ENCODE measurements around the gene SBF2. TPM values are rescaled to one million over a fixed set of nuclear protein-coding genes. Genes with fewer than 3 reads are reported as not detected.

The SBF2 gene
- total and polyA plus RNA-seq, 5 donors from 2014 or later: 1.1 to 5.5 (median 2.1) TPM

DNA sequence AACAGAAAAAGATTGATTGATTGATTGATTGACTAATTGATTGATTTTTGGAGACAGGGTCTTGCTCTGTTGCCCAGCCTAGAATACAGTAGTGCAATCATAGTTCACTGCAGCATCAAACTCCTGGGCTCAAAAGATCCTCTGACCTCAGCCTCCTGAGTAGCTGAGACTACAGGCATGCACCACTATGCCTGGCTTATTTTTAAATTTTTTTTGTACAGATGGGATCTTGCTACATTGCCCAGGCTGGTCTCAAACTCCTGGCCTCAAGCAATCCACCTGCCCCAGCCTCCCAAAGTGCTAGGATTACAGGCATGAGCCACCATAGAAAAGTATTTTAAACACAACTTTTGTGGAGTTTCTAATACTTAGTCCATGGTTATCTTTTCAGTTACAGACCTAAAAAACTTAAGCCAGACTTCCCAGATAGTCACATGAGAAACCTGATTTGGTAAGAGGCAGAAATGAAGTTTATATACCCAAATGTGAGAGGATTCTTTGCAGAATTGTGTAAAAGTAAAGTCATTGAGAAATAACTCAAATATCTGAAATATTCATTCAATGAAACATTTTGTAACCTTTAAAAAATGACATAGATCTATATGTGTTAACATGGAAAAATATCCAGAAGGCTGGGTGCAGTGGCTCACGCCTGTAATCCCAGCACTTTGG, 443.7 kb downstream of the SBF2 start:
- Histone ChIP-seq H3K4me3 (ENCODE audit: low read depth, low read length) (no peak overlapping the region), H3K36me3 (ENCODE audit: control insufficient read depth, insufficient read depth, low read length) (peaks cover 3% of the 10 kb centered on the region), H3K27me3 (ENCODE audit: control insufficient read depth, insufficient read depth, low read length) (no peaks in the 10 kb centered on the region), H3K4me1 (ENCODE audit: control insufficient read depth, insufficient read depth, low read length, poor library complexity, severe bottlenecking) (no peaks in the 10 kb centered on the region), H3K9me3 (ENCODE audit: control insufficient read depth in 2 of 2, low read length in 2 of 2) (no peaks in the 10 kb centered on the region), H3K27ac (ENCODE audit: insufficient read depth, low read length, poor library complexity, severe bottlenecking) (no peak overlapping the region)
- peaks cover 7% of the 10 kb centered on the region for H3K27me3 Mint-ChIP-seq
- peaks cover 0 to 2% (median 0%) of the 10 kb centered on the region in 4 donors for H3K4me1 Mint-ChIP-seq
- no peak for ATAC-seq (ENCODE audit: low read depth in 2 of 2)
- no peaks in the 10 kb centered on the region for H3K9me3 Mint-ChIP-seq
- H3K4me3 Mint-ChIP-seq: no peak overlapping the region
- H3K27ac Mint-ChIP-seq: peak overlapping the region in 1 of 3 donors; percentile 46
- H3K36me3 Mint-ChIP-seq: peaks cover 17% of the 10 kb centered on the region
- no peak for DNase-seq

DNA sequence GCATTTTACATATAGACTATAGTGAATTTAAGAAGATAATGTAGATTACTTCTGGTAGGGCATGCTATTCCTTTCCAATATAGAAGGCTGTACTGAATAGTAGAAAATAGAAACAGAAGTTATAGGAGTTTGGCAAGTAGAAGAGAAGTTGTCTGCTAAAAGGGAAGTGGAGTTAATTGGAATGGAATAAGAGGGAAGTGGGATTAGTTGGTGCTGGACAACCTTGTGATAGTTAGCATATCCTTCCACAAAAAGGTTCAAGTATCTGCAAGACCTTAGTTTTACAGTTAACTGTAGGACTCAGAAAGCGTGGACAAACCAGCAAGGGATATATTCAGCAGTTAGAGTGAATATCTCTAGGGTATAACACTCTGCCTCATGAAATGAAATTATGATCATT, 444.6 kb downstream of the SBF2 start:
- Mint-ChIP-seq H3K27ac (peak overlapping the region in 1 of 3 donors; percentile 92), H3K9me3 (no peaks in the 10 kb centered on the region), H3K4me3 (no peak overlapping the region), H3K4me1 (peaks cover 0 to 2% (median 0%) of the 10 kb centered on the region in 4 donors), H3K36me3 (peaks cover 21% of the 10 kb centered on the region), H3K27me3 (peaks cover 11% of the 10 kb centered on the region)
- no peaks in the 10 kb centered on the region for H3K27me3 ChIP-seq (ENCODE audit: control insufficient read depth, insufficient read depth, low read length)
- no peaks in the 10 kb centered on the region for H3K9me3 ChIP-seq (ENCODE audit: control insufficient read depth in 2 of 2, low read length in 2 of 2)
- H3K36me3 ChIP-seq (ENCODE audit: control insufficient read depth, insufficient read depth, low read length): peaks cover 3% of the 10 kb centered on the region
- H3K4me1 ChIP-seq (ENCODE audit: control insufficient read depth, insufficient read depth, low read length, poor library complexity, severe bottlenecking): no peaks in the 10 kb centered on the region
- no peak overlapping the region for H3K4me3 ChIP-seq (ENCODE audit: low read depth, low read length)
- no peak for ATAC-seq (ENCODE audit: low read depth in 2 of 2)
- H3K27ac ChIP-seq (ENCODE audit: insufficient read depth, low read length, poor library complexity, severe bottlenecking): no peak overlapping the region
- DNase-seq: no peak

- H3K9me3 ChIP-seq (ENCODE audit: control insufficient read depth in 2 of 2, low read length in 2 of 2): no peaks in the 10 kb centered on the region
- Mint-ChIP-seq H3K36me3 (peaks cover 22% of the 10 kb centered on the region), H3K27ac (no peak overlapping the region)
Observed at GRCh38 chr11:9847636-9848035, 446.4 kb downstream of the SBF2 start.

GRCh38 chr11:9842923-9843322, 451.1 kb downstream of the SBF2 start:
- Histone ChIP-seq H3K27ac (ENCODE audit: insufficient read depth, low read length, poor library complexity, severe bottlenecking) (no peak overlapping the region), H3K4me1 (ENCODE audit: control insufficient read depth, insufficient read depth, low read length, poor library complexity, severe bottlenecking) (peaks cover 24% of the 10 kb centered on the region), H3K4me3 (ENCODE audit: low read depth, low read length) (no peak overlapping the region), H3K36me3 (ENCODE audit: control insufficient read depth, insufficient read depth, low read length) (peaks cover 3% of the 10 kb centered on the region), H3K27me3 (ENCODE audit: control insufficient read depth, insufficient read depth, low read length) (no peaks in the 10 kb centered on the region), H3K9me3 (ENCODE audit: control insufficient read depth in 2 of 2, low read length in 2 of 2) (no peaks in the 10 kb centered on the region)
- H3K27me3 Mint-ChIP-seq: peaks cover 21% of the 10 kb centered on the region
- H3K4me3 Mint-ChIP-seq: peak overlapping the region in 1 of 4 donors; percentile 10
- peaks cover 0 to 5% (median 0%) of the 10 kb centered on the region in 7 donors for H3K9me3 Mint-ChIP-seq
- no peak for ATAC-seq (ENCODE audit: low read depth in 2 of 2)
- DNase-seq: no peak
- H3K27ac Mint-ChIP-seq: peak overlapping the region in 2 of 3 donors; percentile 15 to 30
- H3K4me1 Mint-ChIP-seq: peaks cover 19 to 43% (median 27%) of the 10 kb centered on the region in 4 donors
- H3K36me3 Mint-ChIP-seq: peaks cover 32% of the 10 kb centered on the region

More at GRCh38 chr11:9847636-9848035, 446.4 kb downstream of the SBF2 start:
- DNase-seq: no peak
- Histone ChIP-seq H3K27ac (ENCODE audit: insufficient read depth, low read length, poor library complexity, severe bottlenecking) (no peak overlapping the region), H3K4me1 (ENCODE audit: control insufficient read depth, insufficient read depth, low read length, poor library complexity, severe bottlenecking) (no peaks in the 10 kb centered on the region), H3K4me3 (ENCODE audit: low read depth, low read length) (no peak overlapping the region), H3K36me3 (ENCODE audit: control insufficient read depth, insufficient read depth, low read length) (peaks cover 3% of the 10 kb centered on the region), H3K27me3 (ENCODE audit: control insufficient read depth, insufficient read depth, low read length) (no peaks in the 10 kb centered on the region)
- Mint-ChIP-seq H3K4me1 (peaks cover 0 to 7% (median 2%) of the 10 kb centered on the region in 4 donors), H3K27me3 (peaks cover 15% of the 10 kb centered on the region), H3K4me3 (no peak overlapping the region), H3K9me3 (peaks cover 0 to 1% (median 0%) of the 10 kb centered on the region in 7 donors)
- no peak for ATAC-seq (ENCODE audit: low read depth in 2 of 2)

DNA sequence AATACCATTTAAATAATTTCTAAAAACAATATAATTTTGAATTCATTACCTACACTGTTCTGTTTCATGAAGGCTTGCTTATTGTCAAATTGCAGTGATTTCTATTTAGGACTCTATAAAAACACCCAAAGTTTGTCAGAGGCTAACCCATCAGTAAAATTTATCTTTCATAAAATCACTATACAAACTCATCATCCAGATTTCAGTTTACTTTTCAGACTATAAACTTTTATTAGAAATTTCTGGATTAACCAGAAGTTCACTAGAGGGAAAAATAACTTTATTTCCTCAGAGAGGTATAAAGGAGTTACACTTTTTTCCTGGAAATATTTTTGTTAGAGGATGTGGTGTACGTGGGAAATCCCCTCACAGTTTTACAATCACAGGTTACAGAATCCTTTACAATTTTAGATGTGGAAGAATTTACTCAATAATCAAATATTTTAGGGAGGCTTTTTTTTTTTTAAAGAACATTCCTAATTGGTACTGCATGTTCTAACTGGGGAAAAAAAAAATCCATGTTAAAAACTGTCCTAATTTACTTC, 453.5 kb downstream of the SBF2 start:
- peaks cover 0 to 5% (median 0%) of the 10 kb centered on the region in 7 donors for H3K9me3 Mint-ChIP-seq
- peak in 1 of 3 donors; percentile 73 for DNase-seq
- Histone ChIP-seq H3K9me3 (ENCODE audit: control insufficient read depth in 2 of 2, low read length in 2 of 2) (no peaks in the 10 kb centered on the region), H3K4me3 (ENCODE audit: low read depth, low read length) (peak overlapping the region; percentile 42), H3K4me1 (ENCODE audit: control insufficient read depth, insufficient read depth, low read length, poor library complexity, severe bottlenecking) (peaks cover 24% of the 10 kb centered on the region), H3K36me3 (ENCODE audit: control insufficient read depth, insufficient read depth, low read length) (no peaks in the 10 kb centered on the region), H3K27me3 (ENCODE audit: control insufficient read depth, insufficient read depth, low read length) (no peaks in the 10 kb centered on the region), H3K27ac (ENCODE audit: insufficient read depth, low read length, poor library complexity, severe bottlenecking) (peak overlapping the region; percentile 41)
- H3K4me1 Mint-ChIP-seq: peaks cover 19 to 41% (median 27%) of the 10 kb centered on the region in 4 donors
- H3K27ac Mint-ChIP-seq: peak overlapping the region in 2 of 3 donors; percentile 80 to 83
- peaks cover 24% of the 10 kb centered on the region for H3K36me3 Mint-ChIP-seq
- H3K4me3 Mint-ChIP-seq: peak overlapping the region in 2 of 4 donors; percentile 39 to 61
- peak in 1 of 2 donors; percentile 31 for ATAC-seq (ENCODE audit: low read depth in 2 of 2)
- H3K27me3 Mint-ChIP-seq: peaks cover 17% of the 10 kb centered on the region

GRCh38 chr11:9839550-9839949, 454.5 kb downstream of the SBF2 start:
- H3K4me3 Mint-ChIP-seq: peak overlapping the region in 2 of 4 donors; percentile 6 to 30
- peak in 1 of 2 donors; percentile 31 for ATAC-seq (ENCODE audit: low read depth in 2 of 2)

DNA sequence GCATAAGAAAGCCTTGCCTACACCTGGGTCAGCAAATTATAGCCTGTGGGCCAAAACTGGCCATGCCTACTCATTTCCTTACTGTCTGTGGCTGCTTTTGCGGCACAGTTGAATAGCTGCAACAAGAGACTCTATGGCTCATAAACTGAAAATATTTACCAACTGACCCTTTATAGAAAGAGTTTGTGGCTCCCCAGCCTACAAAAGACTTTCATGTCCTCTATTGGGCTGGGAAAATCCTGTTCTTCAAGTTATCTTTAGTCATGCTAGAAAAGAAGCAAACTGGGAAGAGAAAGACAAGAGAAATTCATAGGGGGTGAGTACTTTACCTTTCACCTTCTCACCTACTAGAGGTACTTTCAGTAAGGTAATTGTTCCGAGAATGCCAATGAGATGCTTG, 455.1 kb downstream of the SBF2 start:
- DNase-seq: peak in 1 of 3 donors; percentile 14
- Mint-ChIP-seq H3K36me3 (peaks cover 18% of the 10 kb centered on the region), H3K27ac (peak overlapping the region; percentile 44 to 78 (median 72)), H3K27me3 (peaks cover 14% of the 10 kb centered on the region), H3K4me3 (peak overlapping the region in 1 of 4 donors; percentile 1), H3K4me1 (peaks cover 19 to 41% (median 27%) of the 10 kb centered on the region in 4 donors), H3K9me3 (peaks cover 0 to 5% (median 0%) of the 10 kb centered on the region in 7 donors)
- peaks cover 24% of the 10 kb centered on the region for H3K4me1 ChIP-seq (ENCODE audit: control insufficient read depth, insufficient read depth, low read length, poor library complexity, severe bottlenecking)
- H3K4me3 ChIP-seq (ENCODE audit: low read depth, low read length): no peak overlapping the region
- no peaks in the 10 kb centered on the region for H3K9me3 ChIP-seq (ENCODE audit: control insufficient read depth in 2 of 2, low read length in 2 of 2)
- no peak overlapping the region for H3K27ac ChIP-seq (ENCODE audit: insufficient read depth, low read length, poor library complexity, severe bottlenecking)
- no peaks in the 10 kb centered on the region for H3K27me3 ChIP-seq (ENCODE audit: control insufficient read depth, insufficient read depth, low read length)
- H3K36me3 ChIP-seq (ENCODE audit: control insufficient read depth, insufficient read depth, low read length): no peaks in the 10 kb centered on the region
- no peak for ATAC-seq (ENCODE audit: low read depth in 2 of 2)

More at GRCh38 chr11:9839550-9839949, 454.5 kb downstream of the SBF2 start:
- Mint-ChIP-seq H3K4me1 (peaks cover 19 to 41% (median 27%) of the 10 kb centered on the region in 4 donors), H3K27ac (peak overlapping the region; percentile 44 to 78 (median 72)), H3K27me3 (peaks cover 17% of the 10 kb centered on the region), H3K9me3 (peaks cover 0 to 5% (median 0%) of the 10 kb centered on the region in 7 donors), H3K36me3 (peaks cover 18% of the 10 kb centered on the region)
- no peaks in the 10 kb centered on the region for H3K36me3 ChIP-seq (ENCODE audit: control insufficient read depth, insufficient read depth, low read length)
- H3K4me1 ChIP-seq (ENCODE audit: control insufficient read depth, insufficient read depth, low read length, poor library complexity, severe bottlenecking): peaks cover 24% of the 10 kb centered on the region
- H3K9me3 ChIP-seq (ENCODE audit: control insufficient read depth in 2 of 2, low read length in 2 of 2): no peaks in the 10 kb centered on the region
- no peak overlapping the region for H3K4me3 ChIP-seq (ENCODE audit: low read depth, low read length)
- DNase-seq: peak in 1 of 3 donors; percentile 41
- no peak overlapping the region for H3K27ac ChIP-seq (ENCODE audit: insufficient read depth, low read length, poor library complexity, severe bottlenecking)
- H3K27me3 ChIP-seq (ENCODE audit: control insufficient read depth, insufficient read depth, low read length): no peaks in the 10 kb centered on the region
